Measurements from ENCODE around the gene RPTOR. TPM values are rescaled to one million over a fixed set of nuclear protein-coding genes. Genes with fewer than 3 reads are reported as not detected.
"Not testable (repeated sequence)": the region's sequence is repeated elsewhere in the genome, so short reads cannot be mapped to it uniquely, and the experiment has no call there.

Gene RPTOR
- total RNA-seq, 4 donors from 2014 or later, result 19.0 to 48.3 (median 27.3) TPM

- DNase-seq, result no peak
- Histone ChIP-seq H3K27me3 (no peaks in the 10 kb centered on the region), H3K4me1 (no peaks in the 10 kb centered on the region), H3K27ac (no peak overlapping the region), H3K9me3 (no peaks in the 10 kb centered on the region), H3K4me3 (no peak overlapping the region), H3K36me3 (no peaks in the 10 kb centered on the region)
- intact Hi-C loops (cut with DNase I; ENCODE audit: low total_unique reads), result no loop called here
- TF ChIP-seq POLR2A (IDR thresholded peaks at IDR 0.05) (no peak), CTCF (IDR thresholded peaks at IDR 0.05) (no peak)
Observed at GRCh38 chr17:80694992-80695912, 150.6 kb downstream of the RPTOR start.

- H3K27ac ChIP-seq, result no peak overlapping the region
- no peak for TF ChIP-seq POLR2A (IDR thresholded peaks at IDR 0.05)
- no peak for TF ChIP-seq CTCF (IDR thresholded peaks at IDR 0.05)
Observed at GRCh38 chr17:80695979-80696378, 151.3 kb downstream of the RPTOR start.

DNA sequence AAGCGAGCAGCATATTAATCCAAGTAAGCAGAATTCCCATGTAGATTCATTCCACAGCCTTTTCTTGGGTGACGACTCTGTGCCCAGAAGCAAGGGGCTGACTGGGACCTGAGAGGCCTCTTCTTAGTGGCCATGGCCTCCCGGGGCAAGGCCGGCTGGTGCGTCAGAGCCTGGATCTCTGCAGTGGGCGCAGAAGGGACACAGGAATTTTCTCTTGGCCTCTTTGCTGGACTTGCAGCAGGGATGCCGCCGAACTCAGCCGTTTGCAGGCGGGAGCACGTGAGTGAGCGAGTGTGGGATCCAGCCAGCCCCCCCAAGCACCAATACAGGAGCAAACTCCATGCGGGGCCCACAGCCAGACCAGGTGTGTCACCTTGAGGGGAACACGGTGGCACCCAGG is 151.8 kb downstream of the RPTOR start:
- Histone ChIP-seq H3K4me1 (no peaks in the 10 kb centered on the region), H3K9me3 (no peaks in the 10 kb centered on the region), H3K27me3 (no peaks in the 10 kb centered on the region), H3K27ac (no peak overlapping the region), H3K36me3 (no peaks in the 10 kb centered on the region), H3K4me3 (no peak overlapping the region)
- no peak for DNase-seq
- TF ChIP-seq CTCF (IDR thresholded peaks at IDR 0.05) (no peak), POLR2A (IDR thresholded peaks at IDR 0.05) (no peak)
- intact Hi-C loops (cut with DNase I; ENCODE audit: low total_unique reads), result no loop called here

More at GRCh38 chr17:80695979-80696378, 151.3 kb downstream of the RPTOR start:
- H3K27me3 ChIP-seq, result no peaks in the 10 kb centered on the region
- DNase-seq, result no peak
- no peak overlapping the region for H3K4me3 ChIP-seq
- H3K4me1 ChIP-seq, result no peaks in the 10 kb centered on the region
- intact Hi-C loops (cut with DNase I; ENCODE audit: low total_unique reads), result no loop called here
- H3K9me3 ChIP-seq, result no peaks in the 10 kb centered on the region
- H3K36me3 ChIP-seq, result no peaks in the 10 kb centered on the region

GRCh38 chr17:80696964-80697363 is 152.3 kb downstream of the RPTOR start:
- Histone ChIP-seq H3K36me3 (no peaks in the 10 kb centered on the region), H3K27ac (no peak overlapping the region), H3K4me1 (no peaks in the 10 kb centered on the region), H3K4me3 (no peak overlapping the region), H3K9me3 (no peaks in the 10 kb centered on the region), H3K27me3 (no peaks in the 10 kb centered on the region)
- intact Hi-C loops (cut with DNase I; ENCODE audit: low total_unique reads), result no loop called here
- TF ChIP-seq POLR2A (IDR thresholded peaks at IDR 0.05), result no peak
- TF ChIP-seq CTCF (IDR thresholded peaks at IDR 0.05), result no peak
- no peak for DNase-seq

- no peak overlapping the region for H3K4me3 ChIP-seq
- H3K4me1 ChIP-seq, result no peaks in the 10 kb centered on the region
- H3K36me3 ChIP-seq, result no peaks in the 10 kb centered on the region
- DNase-seq, result no peak
- no peaks in the 10 kb centered on the region for H3K9me3 ChIP-seq
- H3K27me3 ChIP-seq, result no peaks in the 10 kb centered on the region
- no peak overlapping the region for H3K27ac ChIP-seq
- TF ChIP-seq POLR2A (IDR thresholded peaks at IDR 0.05) (no peak), CTCF (IDR thresholded peaks at IDR 0.05) (no peak)
- intact Hi-C loops (cut with DNase I; ENCODE audit: low total_unique reads), result no loop called here
Observed at GRCh38 chr17:80698297-80698696, 153.7 kb downstream of the RPTOR start.

- H3K4me3 ChIP-seq; H3K9me3 ChIP-seq; H3K27me3 ChIP-seq; intact Hi-C loops (cut with DNase I; ENCODE audit: low total_unique reads); DNase-seq; H3K36me3 ChIP-seq; H3K4me1 ChIP-seq; H3K27ac ChIP-seq: not testable (repeated sequence)
Observed at GRCh38 chr17:80699205-80699604, 154.6 kb downstream of the RPTOR start.
